Activated T-cell treated with anti-CD3 and anti-CD28 coated beads for 24 hours (primary cell): ENCODE results near the gene NPAS3.

Experiments
- DNase-seq: peaks from one replicate; pipeline ENCODE4 v3.0.0-alpha.2; 2020; ENCODE audit warnings: low read depth

Gene NPAS3

DNA sequence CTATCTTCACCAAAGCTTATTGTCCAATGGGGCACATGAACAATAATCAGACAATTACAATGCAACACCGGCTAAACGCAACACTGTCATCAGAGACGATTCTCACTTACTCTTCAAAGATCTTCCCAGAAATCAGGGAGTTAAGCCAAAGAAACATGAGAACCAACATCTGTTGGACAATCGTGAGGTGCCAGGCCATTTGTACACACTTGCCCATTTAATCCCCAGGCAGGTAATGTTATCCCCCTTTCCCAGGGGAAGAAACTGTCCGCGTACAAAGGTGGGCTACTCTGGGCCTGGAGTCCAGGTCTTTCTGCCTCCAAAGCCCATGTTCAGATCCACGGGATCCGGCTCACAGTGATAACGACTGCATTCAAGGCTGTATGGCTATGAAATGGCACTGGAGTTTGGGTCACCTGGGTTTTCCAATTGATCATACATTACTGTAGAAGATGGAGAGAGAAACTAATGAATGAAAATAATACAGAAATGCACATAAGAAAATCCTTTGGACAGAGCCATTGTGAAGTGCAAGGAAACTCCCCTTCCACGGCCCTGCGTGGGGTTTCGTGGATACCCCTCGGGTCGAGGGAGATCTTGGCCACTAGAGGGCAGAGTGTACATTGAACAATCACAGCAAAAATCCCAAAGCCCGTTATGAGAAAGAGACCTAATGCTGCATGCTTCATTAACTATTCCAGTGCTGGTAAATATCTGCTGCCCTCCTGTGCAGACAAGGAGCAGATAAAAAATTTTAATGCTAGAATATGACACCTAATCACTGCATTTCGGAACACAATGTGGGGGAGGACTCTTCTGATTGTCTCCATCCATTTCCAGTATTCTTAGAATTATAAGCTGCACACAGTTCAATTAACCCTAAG lies 900.8 kb downstream of the NPAS3 start:
- DNase-seq, result peak; percentile 30

DNA sequence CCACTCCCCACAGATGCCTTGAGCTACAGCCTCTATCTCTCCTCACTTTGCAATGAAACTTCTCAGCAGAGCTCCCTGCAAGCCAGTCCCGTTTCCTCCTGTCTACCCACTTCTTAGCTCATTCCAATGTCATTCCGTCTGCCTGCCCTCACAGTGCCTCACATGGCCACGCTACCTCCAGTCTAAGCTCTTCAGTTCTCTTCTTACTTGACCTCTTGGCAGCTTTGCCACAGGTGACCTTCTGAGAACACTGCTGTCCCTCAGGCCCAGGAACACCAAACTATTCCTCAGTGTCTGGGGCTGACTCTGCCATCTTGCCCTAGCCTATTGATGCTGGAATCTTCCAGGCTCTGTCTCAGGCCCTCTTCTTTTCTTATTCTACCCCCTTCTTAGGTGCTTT lies 902.1 kb downstream of the NPAS3 start:
- DNase-seq, result no peak

DNA sequence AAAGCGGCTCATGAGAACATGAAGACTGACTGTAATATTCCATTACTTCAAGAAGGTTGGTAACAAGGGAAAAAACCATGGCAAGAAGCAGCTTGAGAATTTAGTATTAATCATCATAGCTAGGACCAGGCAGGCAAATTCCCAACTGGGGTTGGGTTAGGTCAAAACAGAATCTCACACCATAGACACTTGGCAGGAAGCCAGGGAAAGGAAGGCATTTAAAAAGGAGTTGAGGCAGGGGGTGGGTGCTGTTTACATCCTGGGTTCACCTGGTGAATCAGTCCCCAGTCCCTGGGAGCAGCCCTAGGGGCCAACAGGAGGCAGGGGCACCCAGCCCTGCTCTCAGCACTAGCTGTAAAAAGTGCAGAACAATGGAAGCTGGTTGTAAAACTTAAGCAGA lies 903.6 kb downstream of the NPAS3 start:
- no peak for DNase-seq

DNA sequence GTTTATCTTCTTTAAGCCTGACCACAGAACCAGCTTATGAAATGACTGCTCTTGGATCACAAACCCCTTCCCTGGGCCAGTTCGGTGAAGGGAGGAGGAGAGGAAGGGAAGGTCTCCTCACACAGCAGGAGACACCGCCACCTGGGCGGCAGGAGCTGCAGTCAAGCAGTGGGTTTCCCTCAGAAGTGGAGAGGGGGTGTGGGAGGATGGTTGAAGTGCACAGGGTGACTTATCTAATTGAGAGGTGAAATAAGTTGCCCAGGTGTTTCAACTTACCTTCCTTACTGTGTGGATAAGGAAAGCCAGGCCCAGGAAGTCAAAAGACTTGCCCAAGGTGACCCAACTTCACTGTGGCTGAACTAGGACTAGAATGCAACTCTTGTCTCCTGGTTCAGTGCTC lies 905.4 kb downstream of the NPAS3 start:
- no peak for DNase-seq

DNA sequence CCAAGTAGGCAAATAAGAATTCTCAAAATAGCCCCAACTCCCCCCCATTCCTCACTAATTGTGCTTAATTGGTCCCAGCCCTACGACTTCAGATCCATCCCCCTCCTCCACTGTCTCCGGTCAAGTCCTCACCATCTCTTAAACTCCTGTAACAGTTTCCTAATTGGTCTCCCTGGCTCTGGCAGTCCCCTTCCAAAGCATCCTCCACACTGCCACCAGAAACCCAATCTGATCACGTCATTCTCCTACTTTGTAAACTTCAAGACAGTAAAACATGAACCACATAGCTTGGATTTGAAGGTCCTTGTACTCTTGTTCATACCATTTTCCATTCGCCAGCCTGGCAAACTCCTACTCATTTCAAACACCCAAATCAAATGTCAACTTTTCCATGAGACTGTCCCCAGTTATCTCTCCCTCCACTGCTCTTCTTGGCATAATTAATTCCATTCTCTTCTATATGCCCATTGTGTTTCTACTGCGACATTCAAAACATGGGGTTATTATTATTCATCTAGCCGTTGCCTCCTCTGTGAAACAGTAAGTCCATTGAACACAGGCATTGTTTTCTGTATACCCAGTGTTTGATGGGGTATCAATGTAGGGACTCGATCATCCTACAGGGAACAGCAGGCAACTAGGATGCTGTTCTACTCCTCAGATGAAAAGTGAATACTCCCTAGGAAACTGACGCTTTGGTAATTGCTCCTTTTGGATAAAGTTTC lies 907.6 kb downstream of the NPAS3 start:
- DNase-seq, result no peak

DNA sequence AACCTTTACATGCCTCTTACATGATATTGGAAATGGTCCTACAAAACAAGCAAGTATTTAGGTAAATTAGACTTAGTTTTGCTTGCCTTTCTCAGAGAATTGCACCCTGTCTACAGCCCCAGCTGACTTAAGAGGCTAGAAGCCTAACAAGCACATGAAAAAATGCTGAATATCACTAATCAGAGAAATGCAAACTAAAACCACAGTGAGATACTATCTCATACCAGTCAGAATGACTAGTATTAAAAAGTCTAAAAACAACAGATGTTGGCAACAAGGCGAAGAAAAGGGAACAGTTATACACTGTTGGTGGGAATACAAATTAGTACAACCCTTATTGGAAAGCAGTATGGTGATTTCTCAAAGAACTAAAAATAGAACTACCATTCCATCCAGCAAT lies 908.4 kb downstream of the NPAS3 start:
- no peak for DNase-seq

DNA sequence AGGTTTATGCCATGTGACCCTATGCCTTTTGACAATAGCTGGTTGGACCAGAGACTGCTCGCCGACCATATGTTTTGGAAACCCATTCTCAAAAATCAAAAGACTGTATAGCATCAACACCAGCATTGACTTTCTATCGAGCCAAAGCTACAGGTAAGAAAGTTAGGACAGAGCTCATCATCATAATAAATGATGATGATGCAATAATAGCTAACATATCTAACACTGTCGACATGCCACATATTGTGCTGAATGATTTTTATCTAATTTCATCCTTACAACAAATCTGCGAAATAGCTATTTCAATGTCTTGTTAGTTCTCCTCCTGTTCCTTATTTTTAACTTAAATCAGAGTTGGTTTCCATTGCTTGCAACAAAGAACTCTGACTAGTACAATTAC lies 909.3 kb downstream of the NPAS3 start:
- DNase-seq, result no peak

DNA sequence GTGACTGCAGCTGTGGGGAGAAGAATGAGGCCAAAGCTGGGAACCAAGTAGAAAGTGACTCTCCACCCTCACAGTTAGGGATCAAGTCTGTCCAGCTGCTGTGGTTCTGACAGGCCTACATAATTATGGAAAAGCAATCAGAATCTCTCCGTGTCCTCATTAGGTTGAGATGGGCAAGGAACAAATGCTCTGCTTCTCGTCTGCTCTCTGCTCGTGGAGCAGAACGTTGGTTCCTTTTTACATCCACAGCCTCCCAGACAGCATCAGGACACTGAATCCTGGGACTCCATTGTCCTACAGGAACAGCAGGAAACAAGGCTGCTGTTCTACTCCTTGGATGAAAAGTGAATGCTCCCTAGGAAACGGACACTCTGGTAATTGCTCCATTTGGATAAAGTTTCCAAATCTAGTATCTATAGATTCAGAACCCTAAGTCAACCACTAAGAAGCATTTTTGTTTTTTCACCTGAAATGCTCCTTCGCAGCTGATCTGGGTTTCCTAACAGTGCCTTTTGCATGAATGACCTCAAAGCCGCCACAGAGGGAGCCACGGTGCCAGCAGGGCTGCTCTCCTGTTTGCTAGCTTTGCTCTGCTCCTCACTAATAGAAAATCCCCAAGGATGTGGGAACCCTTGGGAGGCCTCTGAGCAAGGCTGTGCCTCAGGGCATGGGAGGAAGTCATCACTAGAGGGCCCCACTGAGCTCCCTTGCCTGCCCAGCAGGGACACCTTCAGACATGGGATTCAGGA lies 910.2 kb downstream of the NPAS3 start:
- no peak for DNase-seq

DNA sequence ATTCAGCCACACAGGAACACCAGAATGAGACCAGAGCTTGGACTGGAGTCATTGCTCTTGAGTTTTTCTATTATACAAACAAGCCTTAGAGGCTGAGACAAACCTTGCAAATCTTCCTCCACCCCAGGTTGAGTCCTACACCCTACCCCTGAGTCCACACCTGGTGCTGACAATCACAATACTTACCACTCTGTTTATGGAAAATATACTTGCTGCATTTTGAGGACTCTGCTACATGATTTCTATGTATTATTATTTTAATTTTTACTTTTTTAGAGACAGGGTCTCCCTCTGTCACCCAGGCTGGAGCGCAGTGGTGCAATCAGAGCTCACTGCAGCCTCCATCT lies 910.7 kb downstream of the NPAS3 start:
- no peak for DNase-seq

DNA sequence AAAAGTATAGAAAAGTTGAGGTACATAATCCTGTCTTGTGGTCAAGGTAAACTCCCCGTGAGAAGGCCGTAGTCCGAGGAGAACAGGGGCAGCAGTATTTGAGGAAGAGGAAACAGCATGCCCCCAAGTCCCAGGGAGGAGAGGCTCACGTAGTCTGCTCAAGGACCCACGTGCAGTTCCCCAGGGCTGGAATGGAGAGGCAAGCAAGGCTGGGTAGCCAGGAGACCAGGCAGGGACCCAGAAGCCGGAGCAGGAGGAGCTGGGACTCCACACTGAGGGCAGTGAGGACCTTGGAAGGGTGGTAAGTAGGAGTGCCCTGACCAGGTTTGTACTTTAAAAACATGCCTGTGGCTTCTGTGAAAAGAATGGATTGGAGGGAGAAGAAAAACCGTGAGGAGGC lies 912.1 kb downstream of the NPAS3 start:
- no peak for DNase-seq

DNA sequence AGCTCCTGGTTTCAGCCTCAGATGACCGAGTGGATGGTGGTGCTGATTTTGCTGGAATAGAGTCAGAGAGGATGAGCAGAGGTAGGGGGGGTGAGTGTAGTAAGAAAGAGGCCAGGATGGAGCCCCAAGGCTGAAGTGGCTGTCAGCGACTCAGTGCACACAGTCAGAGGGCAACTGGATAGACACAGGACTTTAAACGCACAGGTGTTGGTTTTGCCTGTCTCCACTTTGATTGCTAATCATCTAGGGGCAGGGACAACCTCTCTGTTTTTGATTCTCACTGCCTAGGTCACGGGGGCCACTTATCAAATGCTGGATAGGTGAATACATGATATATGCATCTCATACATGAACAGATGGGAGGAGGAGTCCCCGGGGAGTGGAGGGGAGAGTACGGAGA lies 912.7 kb downstream of the NPAS3 start:
- no peak for DNase-seq

DNA sequence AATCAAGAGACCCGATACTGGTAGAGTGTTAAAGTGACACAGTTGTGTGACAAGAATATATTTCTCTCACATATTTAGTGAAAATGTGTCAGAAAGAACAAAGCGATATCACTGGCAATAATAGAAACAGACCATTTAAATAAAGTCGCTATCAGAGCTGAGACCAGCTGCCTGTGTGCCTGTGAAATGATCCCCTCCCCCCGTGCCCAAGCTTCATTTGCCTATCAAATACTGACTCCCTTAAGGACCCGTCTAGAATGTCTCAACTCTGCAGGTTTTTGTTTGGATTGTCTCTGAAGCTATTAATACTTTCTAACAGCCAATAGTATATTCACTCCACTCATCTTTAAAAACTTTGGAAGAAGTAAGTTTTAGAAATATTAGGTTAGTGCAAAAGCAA lies 913.3 kb downstream of the NPAS3 start:
- no peak for DNase-seq
